Dendritic cell treated with granulocyte-macrophage colony-stimulating factor and Interleukin-4, amounts not matched to agents 40 ng/mL and 50 ng/mL, for 4 days (primary cell): ENCODE measurements around the gene G6PC3.
"Not testable (repeated sequence)": the region's sequence is repeated elsewhere in the genome, so short reads cannot be mapped to it uniquely, and the experiment has no call there.

Source experiments
- H3K27ac Mint-ChIP-seq: one replicate; pipeline ENCODE4 v1.8.0; 2022; ENCODE audit warnings: mild to moderate bottlenecking, mixed read lengths
- H3K27me3 Mint-ChIP-seq: one replicate; pipeline ENCODE4 v1.8.0; 2022; ENCODE audit warnings: mild to moderate bottlenecking, mixed read lengths
- H3K36me3 Mint-ChIP-seq: one replicate; pipeline ENCODE4 v1.8.0; 2022; ENCODE audit warnings: low read depth, mixed read lengths
- H3K4me1 Mint-ChIP-seq: one replicate; pipeline ENCODE4 v1.8.0; 2022; ENCODE audit warnings: low read depth, mixed read lengths
- H3K4me3 Mint-ChIP-seq: one replicate; pipeline ENCODE4 v1.8.0; 2022; ENCODE audit warnings: mild to moderate bottlenecking, moderate library complexity, mixed read lengths
- H3K9me3 Mint-ChIP-seq: one replicate; pipeline ENCODE4 v1.8.0; 2022; ENCODE audit warnings: mixed read lengths
- intact Hi-C: fragments of 100-400 bp; cut with micrococcal nuclease; formaldehyde crosslinking; loops from one replicate; pipeline ENCODE4 v1.15.0; 2022

G6PC3 gene

GRCh38 chr17:44043272-44043696 lies 27.3 kb upstream of the G6PC3 start:
- intact Hi-C loops = no loop called here
- peaks cover 51% of the 10 kb centered on the region for H3K36me3 Mint-ChIP-seq
- peak overlapping the region; percentile 9 for H3K4me3 Mint-ChIP-seq
- peak overlapping the region; percentile 76 for H3K27ac Mint-ChIP-seq
- peaks cover 30% of the 10 kb centered on the region for H3K4me1 Mint-ChIP-seq
- no peaks in the 10 kb centered on the region for H3K9me3 Mint-ChIP-seq
- H3K27me3 Mint-ChIP-seq = no peaks in the 10 kb centered on the region

DNA sequence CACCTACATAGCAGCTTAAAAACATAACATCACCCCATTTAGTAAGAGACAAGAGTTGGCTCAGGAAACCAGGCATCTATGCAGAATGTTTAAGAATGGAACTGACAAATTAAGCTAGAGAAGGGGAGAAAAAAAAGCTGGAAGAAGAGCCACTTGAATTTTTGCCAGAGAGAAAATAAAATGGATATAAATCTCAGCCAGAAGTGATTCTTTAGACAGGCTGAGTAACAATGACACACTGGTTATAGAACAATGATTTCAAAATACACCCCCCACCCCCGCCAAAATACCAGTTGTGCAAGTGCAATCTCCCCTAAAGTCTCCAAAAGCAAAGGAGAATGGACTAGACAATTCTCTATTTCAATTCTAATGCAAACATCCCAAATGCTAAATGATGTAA lies 26.5 kb upstream of the G6PC3 start:
- intact Hi-C loops = no loop called here
- H3K36me3 Mint-ChIP-seq = peaks cover 51% of the 10 kb centered on the region
- H3K9me3 Mint-ChIP-seq = no peaks in the 10 kb centered on the region
- no peaks in the 10 kb centered on the region for H3K27me3 Mint-ChIP-seq
- no peak overlapping the region for H3K4me3 Mint-ChIP-seq
- H3K4me1 Mint-ChIP-seq = peaks cover 30% of the 10 kb centered on the region
- peak overlapping the region; percentile 76 for H3K27ac Mint-ChIP-seq

DNA sequence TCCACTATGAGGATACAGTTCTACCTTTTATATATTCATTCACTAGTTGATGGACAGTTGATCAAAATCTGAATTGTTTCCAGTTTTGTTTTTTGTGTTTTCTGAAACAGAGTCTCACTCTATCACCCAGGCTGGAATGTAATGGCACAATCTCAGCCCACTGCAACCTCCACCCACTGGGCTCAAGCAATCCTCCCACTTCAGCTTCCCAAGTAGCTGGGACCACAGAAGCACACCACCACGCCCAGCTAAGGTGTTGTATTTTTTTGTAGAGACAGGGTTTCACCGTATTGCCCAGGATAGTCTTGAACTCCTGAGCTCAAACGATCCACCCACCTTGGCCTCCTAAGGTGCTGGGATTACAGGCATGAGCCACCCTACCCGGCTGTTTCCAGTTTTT lies 25.0 kb upstream of the G6PC3 start:
- intact Hi-C loops = no loop called here
- H3K36me3 Mint-ChIP-seq = peaks cover 53% of the 10 kb centered on the region
- H3K9me3 Mint-ChIP-seq = no peaks in the 10 kb centered on the region
- H3K27me3 Mint-ChIP-seq = no peaks in the 10 kb centered on the region
- H3K4me1 Mint-ChIP-seq = peaks cover 30% of the 10 kb centered on the region
- H3K4me3 Mint-ChIP-seq = no peak overlapping the region
- no peak overlapping the region for H3K27ac Mint-ChIP-seq

DNA sequence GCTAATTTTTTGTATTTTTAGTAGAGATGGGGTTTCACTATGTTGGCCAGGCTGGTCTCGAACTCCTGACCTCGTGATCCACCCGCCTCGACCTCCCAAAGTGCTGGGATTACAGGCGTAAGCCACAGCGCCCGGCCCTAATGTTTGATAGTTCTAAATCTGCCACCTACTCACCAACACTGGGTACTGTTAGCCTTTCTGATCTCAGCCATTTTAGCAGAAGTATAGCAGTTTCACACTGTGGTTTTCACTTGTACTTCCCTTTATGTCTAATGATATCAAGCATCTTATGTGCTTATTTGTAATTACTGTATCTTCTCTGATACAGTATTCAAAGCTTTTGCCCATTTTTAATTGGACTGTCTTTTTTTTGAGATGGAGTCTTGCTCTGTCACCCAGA lies 23.6 kb upstream of the G6PC3 start:
- H3K27me3 Mint-ChIP-seq, H3K9me3 Mint-ChIP-seq, H3K4me3 Mint-ChIP-seq, intact Hi-C loops, H3K27ac Mint-ChIP-seq: not testable (repeated sequence)
- Mint-ChIP-seq H3K4me1 (peaks cover 21% of the 10 kb centered on the region), H3K36me3 (peaks cover 61% of the 10 kb centered on the region)

DNA sequence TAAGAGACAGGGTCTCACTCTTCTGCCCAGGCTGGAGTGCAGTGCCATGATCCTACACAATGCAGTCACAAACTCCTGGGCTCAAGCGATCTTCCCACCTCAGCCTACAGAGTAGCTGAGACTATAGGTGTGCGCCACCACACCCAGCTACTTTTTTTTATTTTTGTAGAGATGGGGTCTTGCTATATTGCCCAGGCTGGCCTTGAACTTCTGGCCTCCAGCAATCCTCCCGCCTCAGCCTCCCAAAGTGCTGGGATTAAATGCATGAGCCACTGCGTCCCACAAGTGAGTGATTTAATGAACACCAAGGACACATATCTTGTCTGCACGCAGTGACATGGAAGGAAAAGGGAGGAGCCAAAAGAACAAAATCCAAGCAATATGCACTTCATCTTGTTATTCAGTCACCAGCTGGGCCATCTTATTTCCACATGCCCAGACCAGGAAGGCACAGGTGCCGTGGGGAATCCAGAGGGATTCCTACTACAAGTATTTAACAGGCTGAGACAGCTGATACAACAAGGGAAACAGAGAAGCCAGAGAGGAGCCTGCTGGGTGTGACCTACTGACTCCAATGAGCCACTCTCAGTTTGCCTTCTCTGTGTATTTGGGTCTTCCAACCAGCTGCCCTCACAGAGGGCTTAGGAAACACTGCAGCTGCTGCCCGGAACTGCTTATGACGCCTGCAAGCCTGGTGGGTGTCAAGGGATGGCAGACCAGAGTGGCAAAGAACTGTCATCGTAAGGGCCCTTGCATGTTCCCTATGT lies 21.1 kb upstream of the G6PC3 start:
- intact Hi-C loops = no loop called here

DNA sequence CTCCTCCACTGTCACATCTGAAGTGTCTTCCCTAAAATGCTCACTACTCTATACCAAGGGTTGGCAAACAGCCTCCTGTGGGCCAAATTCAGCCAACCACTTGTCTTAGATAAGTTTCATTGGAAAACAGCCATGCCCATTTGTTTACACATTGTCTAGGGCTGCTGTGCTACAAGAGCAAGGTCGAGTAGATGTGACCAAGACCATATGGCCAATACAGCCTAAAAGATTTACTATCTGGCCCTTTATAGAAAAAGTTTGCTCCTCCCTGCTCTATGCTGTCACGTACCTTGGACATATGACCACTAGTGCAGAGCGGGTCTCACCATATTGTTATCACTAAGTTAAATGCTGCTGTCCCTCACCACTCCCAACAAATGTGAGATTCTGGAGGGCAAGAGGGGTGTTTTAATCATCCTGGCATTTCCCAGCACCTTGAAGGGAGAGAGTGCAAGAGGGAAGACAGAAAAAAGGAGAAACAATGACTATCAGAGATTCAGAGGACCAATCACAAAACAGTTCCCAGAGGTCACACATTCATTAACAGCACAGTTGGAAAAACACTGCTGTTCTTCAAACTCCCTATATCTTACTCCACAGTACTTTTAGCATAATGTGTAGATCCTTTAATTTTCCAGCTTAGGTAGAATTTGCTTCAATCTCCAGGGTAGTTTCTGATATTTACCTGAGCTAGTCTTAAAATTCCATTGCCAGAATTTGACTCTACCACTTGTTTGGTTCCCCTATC lies 17.2 kb upstream of the G6PC3 start:
- peaks cover 23% of the 10 kb centered on the region for H3K4me1 Mint-ChIP-seq
- no peak overlapping the region for H3K4me3 Mint-ChIP-seq
- peaks cover 94% of the 10 kb centered on the region for H3K36me3 Mint-ChIP-seq
- H3K27ac Mint-ChIP-seq = peak overlapping the region; percentile 14
- intact Hi-C loops = no loop called here
- H3K9me3 Mint-ChIP-seq = no peaks in the 10 kb centered on the region
- no peaks in the 10 kb centered on the region for H3K27me3 Mint-ChIP-seq

More for the DNA sequence above, 21.1 kb upstream of the G6PC3 start:
- Mint-ChIP-seq H3K9me3 (no peaks in the 10 kb centered on the region), H3K27me3 (no peaks in the 10 kb centered on the region), H3K4me1 (peaks cover 20% of the 10 kb centered on the region), H3K27ac (no peak overlapping the region), H3K4me3 (no peak overlapping the region), H3K36me3 (peaks cover 86% of the 10 kb centered on the region)

DNA sequence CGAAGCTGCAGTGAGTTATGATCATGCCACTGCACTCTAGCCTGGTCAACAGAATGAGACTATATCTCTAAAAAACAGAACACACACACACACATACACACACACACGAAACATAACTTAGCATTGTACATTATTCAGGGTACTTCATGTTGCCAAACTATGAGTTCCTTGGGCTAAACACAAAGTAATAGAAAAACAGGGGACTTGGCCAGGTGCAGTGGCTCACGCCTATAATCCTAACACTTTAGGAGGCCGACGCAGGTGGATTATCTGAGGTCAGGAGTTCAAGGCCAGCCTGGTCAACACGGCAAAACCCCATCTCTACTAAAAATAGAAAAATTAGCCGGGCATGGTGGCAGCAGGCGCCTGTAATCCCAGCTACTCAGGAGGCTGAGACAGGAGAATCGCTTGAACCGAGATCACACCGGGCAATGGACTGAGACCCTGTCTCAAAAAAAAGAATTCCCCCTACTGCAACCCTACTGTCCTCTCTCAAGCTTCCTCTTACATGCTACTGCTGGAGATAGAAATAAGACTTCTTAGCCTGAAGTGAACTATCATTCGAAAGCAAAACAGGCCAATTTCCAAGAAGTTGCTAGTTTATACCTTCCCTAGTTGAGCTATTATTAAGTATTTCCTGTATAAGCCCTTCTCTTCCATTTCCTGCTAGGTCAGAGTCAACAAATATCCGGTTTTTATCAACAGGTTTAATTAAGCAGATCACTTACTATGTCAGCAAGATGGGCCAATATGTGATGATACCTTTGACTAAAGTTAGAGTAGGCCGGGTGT lies 11.2 kb upstream of the G6PC3 start:
- no peaks in the 10 kb centered on the region for H3K27me3 Mint-ChIP-seq
- H3K4me1 Mint-ChIP-seq = peaks cover 28% of the 10 kb centered on the region
- intact Hi-C loops = no loop called here
- peaks cover 95% of the 10 kb centered on the region for H3K36me3 Mint-ChIP-seq
- H3K27ac Mint-ChIP-seq = no peak overlapping the region
- H3K9me3 Mint-ChIP-seq = no peaks in the 10 kb centered on the region
- no peak overlapping the region for H3K4me3 Mint-ChIP-seq

GRCh38 chr17:44061446-44061845 lies 9.1 kb upstream of the G6PC3 start:
- H3K27ac Mint-ChIP-seq = no peak overlapping the region
- H3K27me3 Mint-ChIP-seq = no peaks in the 10 kb centered on the region
- peaks cover 30% of the 10 kb centered on the region for H3K4me1 Mint-ChIP-seq
- H3K9me3 Mint-ChIP-seq = no peaks in the 10 kb centered on the region
- no peak overlapping the region for H3K4me3 Mint-ChIP-seq
- peaks cover 90% of the 10 kb centered on the region for H3K36me3 Mint-ChIP-seq
- intact Hi-C loops = no loop called here

GRCh38 chr17:44062871-44063270 lies 7.7 kb upstream of the G6PC3 start:
- Mint-ChIP-seq H3K27ac (no peak overlapping the region), H3K4me1 (peaks cover 43% of the 10 kb centered on the region)

DNA sequence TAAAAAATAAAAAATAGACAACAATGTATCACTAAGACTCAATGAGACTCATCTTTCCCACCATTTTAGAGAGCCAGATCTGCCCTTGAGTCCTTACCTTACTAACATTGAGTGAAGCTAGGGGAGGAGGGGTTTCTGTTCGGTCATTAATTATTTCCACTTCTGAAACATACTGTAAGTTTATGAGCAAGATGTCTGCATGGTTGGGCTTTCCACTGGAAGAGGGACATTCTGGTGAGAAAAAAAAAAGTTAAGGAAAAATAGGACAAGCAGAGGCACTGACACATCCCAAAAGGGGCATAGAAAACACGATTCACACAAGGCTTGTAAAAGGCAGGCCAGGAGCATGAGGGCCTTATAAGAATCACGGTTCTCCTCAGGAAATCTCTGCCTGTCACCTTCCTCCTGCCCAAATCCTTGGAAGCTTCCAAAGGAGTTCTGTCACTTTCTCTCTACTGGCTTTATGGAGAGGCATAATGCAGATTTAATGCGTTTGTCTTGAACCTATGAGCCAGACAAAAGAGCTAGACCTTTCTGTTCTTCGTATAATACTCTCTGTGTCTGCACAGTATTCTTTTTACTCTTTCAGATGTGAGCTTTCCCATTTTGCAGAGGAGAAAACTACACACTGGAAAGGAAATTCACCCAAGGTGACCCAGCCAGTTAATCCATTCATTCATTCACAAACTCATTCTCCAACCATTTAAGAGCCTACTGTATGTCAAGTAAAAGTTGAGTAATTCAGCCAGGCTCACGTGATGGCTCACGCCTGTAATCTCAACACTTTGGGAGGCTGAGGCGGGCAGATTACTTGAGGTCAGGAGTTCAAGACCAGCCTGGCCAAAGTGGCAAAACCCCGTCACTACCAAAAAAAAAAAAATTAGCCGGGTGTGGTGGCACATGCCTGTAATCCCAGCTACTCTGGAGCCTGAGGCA lies 6.6 kb upstream of the G6PC3 start:
- H3K4me1 Mint-ChIP-seq = peaks cover 50% of the 10 kb centered on the region
- H3K27me3 Mint-ChIP-seq = no peaks in the 10 kb centered on the region
- H3K36me3 Mint-ChIP-seq = peaks cover 65% of the 10 kb centered on the region
- H3K27ac Mint-ChIP-seq = no peak overlapping the region
- intact Hi-C loops = no loop called here
- H3K4me3 Mint-ChIP-seq = no peak overlapping the region
- no peaks in the 10 kb centered on the region for H3K9me3 Mint-ChIP-seq

More at GRCh38 chr17:44062871-44063270, 7.7 kb upstream of the G6PC3 start:
- Mint-ChIP-seq H3K9me3 (no peaks in the 10 kb centered on the region), H3K36me3 (peaks cover 76% of the 10 kb centered on the region), H3K4me3 (no peak overlapping the region), H3K27me3 (no peaks in the 10 kb centered on the region)
- intact Hi-C loops = no loop called here

DNA sequence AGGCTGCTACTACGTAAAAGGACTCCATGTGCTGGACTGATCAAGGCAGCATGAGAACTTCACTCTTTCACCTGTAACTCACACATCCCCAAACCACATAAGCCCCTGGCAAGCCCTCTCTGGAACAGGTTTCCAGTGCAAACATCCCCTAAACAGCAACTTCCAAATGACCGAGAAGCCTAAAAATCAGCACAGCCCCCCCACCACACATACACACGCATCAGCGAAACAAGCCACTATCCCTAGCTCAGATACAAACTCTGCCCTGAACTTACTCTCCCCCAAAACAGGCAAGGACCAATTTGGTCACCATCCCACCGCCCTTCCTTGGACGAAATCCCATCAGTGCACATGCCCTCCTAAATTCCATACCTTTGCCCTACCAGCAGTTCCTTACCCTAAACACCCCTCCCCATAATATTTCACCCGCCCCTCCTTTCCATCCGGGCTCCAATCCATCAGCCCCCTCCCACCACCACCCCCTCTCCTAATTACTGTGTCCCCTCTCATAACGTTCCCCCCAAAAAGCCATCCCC lies 4.8 kb upstream of the G6PC3 start:
- no peaks in the 10 kb centered on the region for H3K9me3 Mint-ChIP-seq
- intact Hi-C loops = no loop called here

GRCh38 chr17:44066204-44066930 lies 4.2 kb upstream of the G6PC3 start, which contains the start of gene LSM12:
Gene LSM12, minus strand, starts transcription at chr17:44066671. Its CDS starts 84 bp downstream, at chr17:44066587.
- H3K27me3 Mint-ChIP-seq = no peaks in the 10 kb centered on the region
- no peaks in the 10 kb centered on the region for H3K9me3 Mint-ChIP-seq
- peaks cover 58% of the 10 kb centered on the region for H3K4me1 Mint-ChIP-seq
- H3K27ac Mint-ChIP-seq = peak within 1 kb of the TSS; percentile 80
- intact Hi-C loops = no loop called here
- H3K4me3 Mint-ChIP-seq = peak within 1 kb of the TSS; percentile 94
- peaks cover 48% of the 10 kb centered on the region for H3K36me3 Mint-ChIP-seq

More for the DNA sequence above, 4.8 kb upstream of the G6PC3 start:
- Mint-ChIP-seq H3K4me3 (peak overlapping the region; percentile 94), H3K27me3 (no peaks in the 10 kb centered on the region), H3K27ac (peak overlapping the region; percentile 80), H3K4me1 (peaks cover 53% of the 10 kb centered on the region), H3K36me3 (peaks cover 50% of the 10 kb centered on the region)
